HFFc6 (cell line): ENCODE results near the gene SH2B2. TPM values are rescaled to one million over a fixed set of nuclear protein-coding genes. Genes with fewer than 3 reads are reported as not detected.

ENCODE experiments used
- DNase-seq: peaks from one replicate; pipeline ENCODE4 v3.0.0-alpha.2; 2018
- H3K27ac Mint-ChIP-seq: 2 replicates; pipeline ENCODE4 v1.8.0; 2020; ENCODE audit warnings: mild to moderate bottlenecking, mixed read lengths
- H3K27me3 Mint-ChIP-seq: 2 replicates; pipeline ENCODE4 v1.8.0; 2021; ENCODE audit warnings: mild to moderate bottlenecking, moderate library complexity, mixed read lengths; ENCODE audit not compliant: insufficient read depth
- H3K36me3 Mint-ChIP-seq: 2 replicates; pipeline ENCODE4 v1.8.0; 2021; ENCODE audit warnings: low read depth, mixed read lengths
- H3K4me1 Mint-ChIP-seq: 2 replicates; pipeline ENCODE4 v1.8.0; 2020; ENCODE audit warnings: low read depth, mixed read lengths
- H3K4me3 Mint-ChIP-seq: 2 replicates; pipeline ENCODE4 v1.8.0; 2020; ENCODE audit warnings: mild to moderate bottlenecking, moderate library complexity, mixed read lengths
- H3K9me3 Mint-ChIP-seq: 2 replicates; pipeline ENCODE4 v1.8.0; 2020; ENCODE audit warnings: mild to moderate bottlenecking, mixed read lengths
- total RNA-seq, 6 experiments: library from RNA; stranded (reverse); fragmentation: NEBNext Ultra II Directional; extraction: Animal tissue kit (Norgen Biotek cat#: 25700); gene quantifications; 2 replicates in 1 of 6; 3 replicates in 5 of 6; pipeline ENCODE4 v1.2.3, GENCODE V29; 2021
- TF ChIP-seq, protein P1 (sequence below): fragments of 200-600 bp; sonication (generic); IDR thresholded peaks from 2 replicates; pipeline ENCODE4 v1.5.0; 2021; ENCODE audit warnings: antibody characterized with exemption, mild to moderate bottlenecking

SH2B2 gene
- total RNA-seq, 6 experiments from 2014 or later = 1.2 to 3.2 (median 1.6) TPM

GRCh38 chr7:102294589-102294988, 7.9 kb downstream of the SH2B2 start:
- no peaks in the 10 kb centered on the region for H3K9me3 Mint-ChIP-seq
- no peak overlapping the region for H3K4me3 Mint-ChIP-seq
- no peaks in the 10 kb centered on the region for H3K36me3 Mint-ChIP-seq
- DNase-seq = no peak
- H3K4me1 Mint-ChIP-seq = no peaks in the 10 kb centered on the region
- H3K27me3 Mint-ChIP-seq = peaks cover 12% of the 10 kb centered on the region
- no peak overlapping the region for H3K27ac Mint-ChIP-seq
- TF ChIP-seq, protein P1, sequence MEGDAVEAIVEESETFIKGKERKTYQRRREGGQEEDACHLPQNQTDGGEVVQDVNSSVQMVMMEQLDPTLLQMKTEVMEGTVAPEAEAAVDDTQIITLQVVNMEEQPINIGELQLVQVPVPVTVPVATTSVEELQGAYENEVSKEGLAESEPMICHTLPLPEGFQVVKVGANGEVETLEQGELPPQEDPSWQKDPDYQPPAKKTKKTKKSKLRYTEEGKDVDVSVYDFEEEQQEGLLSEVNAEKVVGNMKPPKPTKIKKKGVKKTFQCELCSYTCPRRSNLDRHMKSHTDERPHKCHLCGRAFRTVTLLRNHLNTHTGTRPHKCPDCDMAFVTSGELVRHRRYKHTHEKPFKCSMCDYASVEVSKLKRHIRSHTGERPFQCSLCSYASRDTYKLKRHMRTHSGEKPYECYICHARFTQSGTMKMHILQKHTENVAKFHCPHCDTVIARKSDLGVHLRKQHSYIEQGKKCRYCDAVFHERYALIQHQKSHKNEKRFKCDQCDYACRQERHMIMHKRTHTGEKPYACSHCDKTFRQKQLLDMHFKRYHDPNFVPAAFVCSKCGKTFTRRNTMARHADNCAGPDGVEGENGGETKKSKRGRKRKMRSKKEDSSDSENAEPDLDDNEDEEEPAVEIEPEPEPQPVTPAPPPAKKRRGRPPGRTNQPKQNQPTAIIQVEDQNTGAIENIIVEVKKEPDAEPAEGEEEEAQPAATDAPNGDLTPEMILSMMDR = no peak

DNA sequence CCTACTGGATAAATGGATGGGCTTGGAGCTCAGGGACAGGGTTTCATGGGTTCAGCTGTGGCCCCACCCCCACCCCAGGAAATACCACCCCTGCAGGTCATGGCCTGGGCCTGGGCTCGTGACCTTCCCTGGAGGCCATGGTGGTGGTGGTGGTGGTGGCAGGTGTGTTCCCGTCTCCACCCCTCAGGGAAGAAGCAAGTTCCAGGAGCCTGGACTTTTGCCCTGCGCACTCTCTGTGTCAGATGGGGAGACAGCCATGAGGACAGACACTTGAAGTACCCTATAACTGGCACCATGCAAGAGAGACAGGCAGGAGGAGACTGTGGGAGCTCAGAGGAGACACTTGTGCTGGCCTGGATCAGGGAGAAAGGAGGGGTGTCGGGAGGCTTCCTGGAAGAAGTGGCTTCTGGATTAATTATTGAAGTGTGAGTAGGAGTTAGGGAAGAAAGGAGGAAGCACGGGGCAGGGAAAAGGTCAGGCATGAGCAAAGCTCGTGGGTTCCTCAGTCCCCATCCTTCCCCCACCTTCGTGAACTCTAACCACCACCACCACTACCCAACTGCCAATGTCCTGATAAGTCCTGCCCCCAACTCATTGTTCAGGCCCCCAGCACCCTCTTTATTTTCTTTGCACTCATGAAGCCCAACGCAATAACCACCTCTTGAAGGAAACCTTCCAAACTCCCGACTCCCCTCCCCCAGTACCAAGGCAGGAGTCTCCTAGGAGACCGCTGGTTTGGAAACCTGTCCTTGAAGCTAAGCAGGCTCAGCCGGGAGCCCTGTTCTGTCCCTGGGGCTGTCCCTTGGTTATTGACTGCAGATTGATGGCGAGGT, 8.9 kb downstream of the SH2B2 start:
- no peaks in the 10 kb centered on the region for H3K9me3 Mint-ChIP-seq
- no peak for DNase-seq
- peaks cover 8% of the 10 kb centered on the region for H3K27me3 Mint-ChIP-seq
- no peak overlapping the region for H3K27ac Mint-ChIP-seq
- H3K36me3 Mint-ChIP-seq = no peaks in the 10 kb centered on the region
- H3K4me1 Mint-ChIP-seq = no peaks in the 10 kb centered on the region
- no peak overlapping the region for H3K4me3 Mint-ChIP-seq
- TF ChIP-seq, protein P1 = no peak

GRCh38 chr7:102296179-102296438, 9.4 kb downstream of the SH2B2 start:
- no peak overlapping the region for H3K4me3 Mint-ChIP-seq
- H3K4me1 Mint-ChIP-seq = no peaks in the 10 kb centered on the region

GRCh38 chr7:102296514-102296913, 9.8 kb downstream of the SH2B2 start:
- Mint-ChIP-seq H3K27ac (no peak overlapping the region), H3K36me3 (no peaks in the 10 kb centered on the region), H3K4me3 (no peak overlapping the region), H3K27me3 (peaks cover 6% of the 10 kb centered on the region), H3K9me3 (no peaks in the 10 kb centered on the region), H3K4me1 (no peaks in the 10 kb centered on the region)
- TF ChIP-seq, protein P1 = no peak
- no peak for DNase-seq

More at GRCh38 chr7:102296179-102296438, 9.4 kb downstream of the SH2B2 start:
- TF ChIP-seq, protein P1 = no peak
- Mint-ChIP-seq H3K27me3 (peaks cover 7% of the 10 kb centered on the region), H3K36me3 (no peaks in the 10 kb centered on the region), H3K9me3 (no peaks in the 10 kb centered on the region), H3K27ac (no peak overlapping the region)
- DNase-seq = no peak

- H3K27me3 Mint-ChIP-seq = peaks cover 5% of the 10 kb centered on the region
- no peaks in the 10 kb centered on the region for H3K4me1 Mint-ChIP-seq
- no peak overlapping the region for H3K4me3 Mint-ChIP-seq
- DNase-seq = no peak
- no peak overlapping the region for H3K27ac Mint-ChIP-seq
- H3K9me3 Mint-ChIP-seq = no peaks in the 10 kb centered on the region
- no peaks in the 10 kb centered on the region for H3K36me3 Mint-ChIP-seq
- TF ChIP-seq, protein P1 = no peak
These were observed 11.0 kb downstream of the SH2B2 start for GRCh38 chr7:102297487-102298218.
